Endodermal cell (in vitro differentiated cells): ENCODE results near the gene SAMD15. TPM values are rescaled to one million over a fixed set of nuclear protein-coding genes. Genes with fewer than 3 reads are reported as not detected.

Experiments used
- DNase-seq: peaks from one replicate; pipeline ENCODE4 v3.0.0-alpha.2; 2017
- H3K27ac ChIP-seq: 2 replicates; pipeline ENCODE4 v1.5.1; 2013; ENCODE audit warnings: mild to moderate bottlenecking, low read depth, low read length, moderate library complexity
- H3K27me3 ChIP-seq: 2 replicates; pipeline ENCODE4 v1.6.1; 2013; ENCODE audit warnings: mild to moderate bottlenecking, low read length, moderate library complexity; ENCODE audit not compliant: insufficient read depth, control insufficient read depth, poor library complexity, severe bottlenecking
- H3K36me3 ChIP-seq: 2 replicates; pipeline ENCODE4 v1.7.0; 2013; ENCODE audit warnings: mild to moderate bottlenecking, low read length, moderate library complexity; ENCODE audit not compliant: control insufficient read depth, insufficient read depth
- H3K4me1 ChIP-seq: one replicate; pipeline ENCODE4 v1.7.0; 2013; ENCODE audit warnings: low read length; ENCODE audit not compliant: control insufficient read depth, insufficient read depth
- H3K4me3 ChIP-seq: 2 replicates; pipeline ENCODE4 v1.5.1; 2013; ENCODE audit warnings: mild to moderate bottlenecking, low read length, moderate library complexity
- H3K9ac ChIP-seq: 2 replicates; pipeline ENCODE4 v1.6.1; 2013; ENCODE audit warnings: mild to moderate bottlenecking, low read length, moderate library complexity; ENCODE audit not compliant: poor library complexity, severe bottlenecking; ENCODE audit errors: extremely low read depth
- H3K9me3 ChIP-seq: 2 replicates; pipeline ENCODE4 v1.6.1; 2013; ENCODE audit warnings: mild to moderate bottlenecking, low read length, moderate library complexity; ENCODE audit not compliant: control insufficient read depth
- H3K27ac Mint-ChIP-seq: 2 replicates; pipeline ENCODE4 v1.8.0; 2020; ENCODE audit warnings: mixed read lengths
- H3K27me3 Mint-ChIP-seq: 2 replicates; pipeline ENCODE4 v1.8.0; 2021; ENCODE audit warnings: mild to moderate bottlenecking, mixed read lengths; ENCODE audit not compliant: insufficient read depth
- H3K36me3 Mint-ChIP-seq: 2 replicates; pipeline ENCODE4 v1.8.0; 2020; ENCODE audit warnings: low read depth, mixed read lengths
- H3K4me1 Mint-ChIP-seq: 2 replicates; pipeline ENCODE4 v1.8.0; 2020; ENCODE audit warnings: mixed read lengths
- H3K4me3 Mint-ChIP-seq: 2 replicates; pipeline ENCODE4 v1.8.0; 2020; ENCODE audit warnings: mild to moderate bottlenecking, moderate library complexity, mixed read lengths
- H3K9me3 Mint-ChIP-seq: 2 replicates; pipeline ENCODE4 v1.8.0; 2020; ENCODE audit warnings: mild to moderate bottlenecking, mixed read lengths
- CTCF ChIP-seq: fragments of 200-600 bp; sonication (generic); conservative IDR thresholded peaks from 2 replicates; pipeline ENCODE4 v1.5.0; 2021; ENCODE audit warnings: antibody characterized with exemption, mild to moderate bottlenecking
- WGBS, 2 experiments: methylation state at CpG; one replicate each; pipeline versions ENCODE4 v1.1.5 to v1.1.7; 2013; ENCODE audit warnings: missing lambda C conversion rate in 2 of 2, mixed read lengths in 1 of 2; ENCODE audit not compliant: insufficient coverage in 1 of 2, insufficient read length in 1 of 2; 5-methylcytosine and 5-hydroxymethylcytosine counted together
- total RNA-seq, 2 donors: library from RNA; stranded (reverse); fragmentation: NEBNext Ultra II Directional in 1 of 2; extraction: Animal tissue kit (Norgen Biotek cat#: 25700) in 1 of 2; gene quantifications; 2 replicates in 1 of 2; 3 replicates in 1 of 2; pipeline ENCODE4 v1.2.1, GENCODE V29; 2021

SAMD15 gene
- total RNA-seq, 2 donors from 2014 or later: 4.3 to 5.5 TPM

DNA sequence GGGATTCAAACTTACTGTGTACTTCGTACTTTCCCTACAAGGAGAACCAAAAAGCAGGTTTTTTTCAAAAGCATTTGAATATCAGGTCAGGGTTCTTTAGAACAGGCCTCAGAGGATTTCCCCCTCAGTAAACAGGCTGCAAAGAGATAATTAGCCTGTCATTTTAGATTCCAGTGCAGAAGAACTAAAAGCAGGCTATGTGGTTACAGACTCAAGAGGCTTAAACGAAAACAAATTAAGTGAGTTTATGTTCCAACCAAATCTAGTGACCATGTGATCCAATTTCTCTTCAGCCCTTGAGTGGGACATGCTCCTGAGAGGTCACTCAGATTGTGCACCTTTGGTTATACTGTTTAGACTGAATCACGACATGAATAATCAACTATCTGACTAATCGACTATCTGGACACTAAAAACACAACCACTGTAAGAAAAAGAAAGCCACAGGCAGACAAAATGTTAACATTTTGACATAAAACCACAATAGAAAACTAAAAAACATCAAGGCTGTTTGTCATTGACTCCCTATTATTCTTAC, 4.8 kb upstream of the SAMD15 start:
- 81 to 87% methylated on average over 3 to 4 of the region's 4 CpGs for WGBS, 2 experiments

GRCh38 chr14:77375164-77375950, 1.8 kb upstream of the SAMD15 start:
- no peaks in the 10 kb centered on the region for H3K36me3 Mint-ChIP-seq
- no peak for DNase-seq
- Histone ChIP-seq H3K4me1 (peaks cover 10% of the 10 kb centered on the region), H3K9ac (peak overlapping the region; percentile 86), H3K27ac (no peak overlapping the region), H3K9me3 (no peaks in the 10 kb centered on the region), H3K36me3 (no peaks in the 10 kb centered on the region), H3K27me3 (no peaks in the 10 kb centered on the region), H3K4me3 (peak overlapping the region; percentile 86)
- no peak overlapping the region for H3K4me3 Mint-ChIP-seq
- H3K9me3 Mint-ChIP-seq: no peaks in the 10 kb centered on the region
- 92 to 100% methylated on average over 2 to 9 of the region's 9 CpGs for WGBS, 2 experiments
- H3K27ac Mint-ChIP-seq: no peak overlapping the region
- TF ChIP-seq CTCF: no peak
- H3K4me1 Mint-ChIP-seq: peaks cover 37% of the 10 kb centered on the region
- H3K27me3 Mint-ChIP-seq: peaks cover 4% of the 10 kb centered on the region

More for the DNA sequence above, 4.8 kb upstream of the SAMD15 start:
- Histone ChIP-seq H3K4me3 (peak overlapping the region; percentile 8), H3K36me3 (no peaks in the 10 kb centered on the region), H3K9ac (no peak overlapping the region), H3K27me3 (no peaks in the 10 kb centered on the region), H3K27ac (no peak overlapping the region), H3K4me1 (peaks cover 10% of the 10 kb centered on the region), H3K9me3 (no peaks in the 10 kb centered on the region)
- no peak for DNase-seq
- no peak for TF ChIP-seq CTCF
- H3K9me3 Mint-ChIP-seq: no peaks in the 10 kb centered on the region
- H3K27ac Mint-ChIP-seq: no peak overlapping the region
- no peaks in the 10 kb centered on the region for H3K27me3 Mint-ChIP-seq
- H3K4me3 Mint-ChIP-seq: no peak overlapping the region
- H3K4me1 Mint-ChIP-seq: peaks cover 37% of the 10 kb centered on the region
- H3K36me3 Mint-ChIP-seq: no peaks in the 10 kb centered on the region

- Histone ChIP-seq H3K9me3 (no peaks in the 10 kb centered on the region), H3K27ac (peak overlapping the region; percentile 85), H3K9ac (peak overlapping the region; percentile 86), H3K4me3 (peak overlapping the region; percentile 86), H3K27me3 (no peaks in the 10 kb centered on the region), H3K36me3 (no peaks in the 10 kb centered on the region), H3K4me1 (peaks cover 10% of the 10 kb centered on the region)
- no peaks in the 10 kb centered on the region for H3K9me3 Mint-ChIP-seq
- H3K4me1 Mint-ChIP-seq: peaks cover 37% of the 10 kb centered on the region
- peaks cover under 1% of the 10 kb centered on the region for H3K36me3 Mint-ChIP-seq
- peaks cover 4% of the 10 kb centered on the region for H3K27me3 Mint-ChIP-seq
- H3K27ac Mint-ChIP-seq: peak overlapping the region; percentile 84
- TF ChIP-seq CTCF: no peak
- peak; percentile 78 for DNase-seq
- WGBS, 2 experiments: 32 to 43% methylated on average over 16 to 23 of the region's 24 CpGs
- H3K4me3 Mint-ChIP-seq: no peak overlapping the region
Measured at GRCh38 chr14:77375973-77376770, 1.0 kb upstream of the SAMD15 start.
